Activated B cell treated with CpG ODN at 0.5 μM for 24 hours (primary cell): Measurements from ENCODE around the gene PLXNA4. TPM values are rescaled to one million over a fixed set of nuclear protein-coding genes. Genes with fewer than 3 reads are reported as not detected.
"Not testable (repeated sequence)": the region's sequence is repeated elsewhere in the genome, so short reads cannot be mapped to it uniquely, and the experiment has no call there.

ENCODE experiments used
- ATAC-seq: fragments of 200-7000 bp; cut with Tn5 transposase; one replicate; pipeline ENCODE4 v1.10.0; 2021; ENCODE audit warnings: low read depth, mild to moderate bottlenecking, moderate library complexity
- CTCF ChIA-PET: fragments of 350-600 bp; sonication (Branson Sonifier 250); formaldehyde crosslinking; loops from one replicate; lab custom pipeline; 2021; ENCODE audit warnings: antibody characterized with exemption; lab: Charles Lee
- POLR2A ChIA-PET: fragments of 350-600 bp; sonication (Branson Sonifier 250); formaldehyde crosslinking; loops from one replicate; lab custom pipeline; 2021; ENCODE audit warnings: antibody characterized with exemption; lab: Charles Lee
- DNase-seq: peaks from one replicate; pipeline ENCODE4 v3.0.0; 2022
- H3K27ac Mint-ChIP-seq: one replicate; pipeline ENCODE4 v1.8.0; 2020; ENCODE audit warnings: mixed read lengths
- H3K27me3 Mint-ChIP-seq: one replicate; pipeline ENCODE4 v1.8.0; 2021; ENCODE audit warnings: mixed read lengths
- H3K36me3 Mint-ChIP-seq: one replicate; pipeline ENCODE4 v1.8.0; 2021; ENCODE audit warnings: low read depth, mixed read lengths
- H3K4me1 Mint-ChIP-seq: one replicate; pipeline ENCODE4 v1.8.0; 2021; ENCODE audit warnings: mixed read lengths
- H3K4me3 Mint-ChIP-seq: one replicate; pipeline ENCODE4 v1.8.0; 2020; ENCODE audit warnings: mild to moderate bottlenecking, mixed read lengths
- H3K9me3 Mint-ChIP-seq: one replicate; pipeline ENCODE4 v1.8.0; 2020; ENCODE audit warnings: mixed read lengths
- CTCF ChIP-seq: fragments of 200-600 bp; IDR thresholded peaks from one replicate; pipeline ENCODE4 v1.8.0; 2022; ENCODE audit warnings: antibody characterized with exemption, mild to moderate bottlenecking
- intact Hi-C: fragments of 100-400 bp; cut with micrococcal nuclease; formaldehyde crosslinking; loops from one replicate; pipeline ENCODE4 v1.15.1; 2024
- total RNA-seq: library from RNA; stranded (reverse); gene quantifications from 2 replicates; pipeline ENCODE4 v1.2.3, GENCODE V29; 2022

PLXNA4 gene
- total RNA-seq, 1 donor from 2014 or later = not detected

- ChIA-PET POLR2A (no interaction called here), CTCF (no interaction called here)
- no peak for DNase-seq
- Mint-ChIP-seq H3K9me3 (no peaks in the 10 kb centered on the region), H3K4me1 (no peaks in the 10 kb centered on the region), H3K27ac (no peak overlapping the region), H3K27me3 (peaks cover 2% of the 10 kb centered on the region), H3K36me3 (no peaks in the 10 kb centered on the region), H3K4me3 (no peak overlapping the region)
- ATAC-seq = no peak
- intact Hi-C loops = no loop called here
- no peak for TF ChIP-seq CTCF
Observed at GRCh38 chr7:132390705-132391104, 185.6 kb downstream of the PLXNA4 start.

GRCh38 chr7:132390049-132390448 is 186.2 kb downstream of the PLXNA4 start:
- H3K4me3 Mint-ChIP-seq, CTCF ChIA-PET, POLR2A ChIA-PET, H3K36me3 Mint-ChIP-seq, H3K9me3 Mint-ChIP-seq, H3K27ac Mint-ChIP-seq, DNase-seq, H3K27me3 Mint-ChIP-seq, intact Hi-C loops, ATAC-seq, H3K4me1 Mint-ChIP-seq: not testable (repeated sequence)

- CTCF ChIA-PET = no interaction called here
- H3K36me3 Mint-ChIP-seq = no peaks in the 10 kb centered on the region
- H3K4me1 Mint-ChIP-seq = no peaks in the 10 kb centered on the region
- TF ChIP-seq CTCF = no peak
- DNase-seq = no peak
- POLR2A ChIA-PET = no interaction called here
- no peak overlapping the region for H3K27ac Mint-ChIP-seq
- H3K4me3 Mint-ChIP-seq = no peak overlapping the region
- intact Hi-C loops = no loop called here
- no peak for ATAC-seq
- no peaks in the 10 kb centered on the region for H3K9me3 Mint-ChIP-seq
- H3K27me3 Mint-ChIP-seq = peaks cover 2% of the 10 kb centered on the region
Observed at GRCh38 chr7:132388688-132389087, 187.6 kb downstream of the PLXNA4 start.

- no peak for TF ChIP-seq CTCF
- no peaks in the 10 kb centered on the region for H3K9me3 Mint-ChIP-seq
- H3K4me1 Mint-ChIP-seq = no peaks in the 10 kb centered on the region
- no peak overlapping the region for H3K4me3 Mint-ChIP-seq
- H3K36me3 Mint-ChIP-seq = no peaks in the 10 kb centered on the region
- ATAC-seq (no peak), DNase-seq (no peak)
- CTCF ChIA-PET = no interaction called here
- POLR2A ChIA-PET = no interaction called here
- peaks cover 2% of the 10 kb centered on the region for H3K27me3 Mint-ChIP-seq
- no peak overlapping the region for H3K27ac Mint-ChIP-seq
- intact Hi-C loops = no loop called here
Observed at GRCh38 chr7:132387596-132387995, 188.7 kb downstream of the PLXNA4 start.

- ChIA-PET CTCF (no interaction called here), POLR2A (no interaction called here)
- DNase-seq (no peak), ATAC-seq (no peak)
- intact Hi-C loops = no loop called here
- H3K9me3 Mint-ChIP-seq = no peaks in the 10 kb centered on the region
- H3K4me3 Mint-ChIP-seq = no peak overlapping the region
- peaks cover 2% of the 10 kb centered on the region for H3K27me3 Mint-ChIP-seq
- no peak overlapping the region for H3K27ac Mint-ChIP-seq
- TF ChIP-seq CTCF = no peak
- no peaks in the 10 kb centered on the region for H3K36me3 Mint-ChIP-seq
- H3K4me1 Mint-ChIP-seq = no peaks in the 10 kb centered on the region
Observed at GRCh38 chr7:132386201-132386681, 190.0 kb downstream of the PLXNA4 start.

GRCh38 chr7:132383962-132384361 is 192.3 kb downstream of the PLXNA4 start:
- peaks cover 2% of the 10 kb centered on the region for H3K27me3 Mint-ChIP-seq
- no peak for ATAC-seq
- no peaks in the 10 kb centered on the region for H3K9me3 Mint-ChIP-seq
- no peak overlapping the region for H3K4me3 Mint-ChIP-seq
- no peak overlapping the region for H3K27ac Mint-ChIP-seq
- H3K36me3 Mint-ChIP-seq = no peaks in the 10 kb centered on the region
- intact Hi-C loops = no loop called here
- ChIA-PET POLR2A (no interaction called here), CTCF (no interaction called here)
- TF ChIP-seq CTCF = no peak
- no peak for DNase-seq
- no peaks in the 10 kb centered on the region for H3K4me1 Mint-ChIP-seq
